Measurements from ENCODE around the gene BCL2. TPM values are rescaled to one million over a fixed set of nuclear protein-coding genes. Genes with fewer than 3 reads are reported as not detected.
A peak's percentile ranks its signal among the peaks of the same experiment; 100 is the strongest.

BCL2 gene
- total and polyA plus RNA-seq, 7 donors: 1.1 to 27.0 (median 8.9) TPM

GRCh38 chr18:63348508-63349136 lies 29.1 kb upstream of the BCL2 start:
- intact Hi-C loops (cut with DNase I): no loop called here
- WGBS, 3 donors: 94 to 96% (median 95%) methylated on average over 7 of the region's 7 CpGs
- no peaks in the 10 kb centered on the region for H3K9me3 ChIP-seq
- no peak overlapping the region for H3K4me3 ChIP-seq
- H3K27ac ChIP-seq: no peak overlapping the region
- no peak for TF ChIP-seq CTCF (IDR thresholded peaks at IDR 0.05)
- no peak for ATAC-seq
- peaks cover 6 to 84% of the 10 kb centered on the region in 2 donors for H3K36me3 ChIP-seq (ENCODE audit: insufficient read depth in 1 of 2, low read depth in 1 of 2)
- peaks cover 23% of the 10 kb centered on the region for H3K4me1 ChIP-seq
- DNase-seq: no peak
- no peaks in the 10 kb centered on the region for H3K27me3 ChIP-seq (ENCODE audit: insufficient read depth in 3 of 3, low read length in 2 of 3)

GRCh38 chr18:63346480-63347183 lies 27.1 kb upstream of the BCL2 start:
- WGBS, 3 donors: 72 to 85% (median 75%) methylated on average over 7 of the region's 7 CpGs
- intact Hi-C loops (cut with DNase I): no loop called here
- H3K4me3 ChIP-seq: no peak overlapping the region

GRCh38 chr18:63346031-63346430 lies 26.5 kb upstream of the BCL2 start:
- peaks cover 23% of the 10 kb centered on the region for H3K4me1 ChIP-seq
- peak overlapping the region; percentile 62 for H3K27ac ChIP-seq
- WGBS, 3 donors: 21 to 27% (median 23%) methylated on average over 7 of the region's 7 CpGs
- no peaks in the 10 kb centered on the region for H3K27me3 ChIP-seq (ENCODE audit: insufficient read depth in 3 of 3, low read length in 2 of 3)
- no peaks in the 10 kb centered on the region for H3K9me3 ChIP-seq
- no peak for TF ChIP-seq CTCF (IDR thresholded peaks at IDR 0.05)
- ATAC-seq (peak; percentile 73 to 90 (median 82)), DNase-seq (peak in 1 of 2 donors; percentile 64)
- H3K36me3 ChIP-seq (ENCODE audit: insufficient read depth in 1 of 2, low read depth in 1 of 2): peaks cover 2 to 84% of the 10 kb centered on the region in 2 donors
- H3K4me3 ChIP-seq: no peak overlapping the region
- intact Hi-C loops (cut with DNase I): no loop called here

More at GRCh38 chr18:63346480-63347183, 27.1 kb upstream of the BCL2 start:
- peak overlapping the region; percentile 62 for H3K27ac ChIP-seq
- H3K9me3 ChIP-seq: no peaks in the 10 kb centered on the region
- no peak for TF ChIP-seq CTCF (IDR thresholded peaks at IDR 0.05)
- DNase-seq: no peak
- peaks cover 23% of the 10 kb centered on the region for H3K4me1 ChIP-seq
- H3K27me3 ChIP-seq (ENCODE audit: insufficient read depth in 3 of 3, low read length in 2 of 3): no peaks in the 10 kb centered on the region
- ATAC-seq: peak in 3 of 4 donors; percentile 21 to 40 (median 35)
- peaks cover 2 to 84% of the 10 kb centered on the region in 2 donors for H3K36me3 ChIP-seq (ENCODE audit: insufficient read depth in 1 of 2, low read depth in 1 of 2)

- peaks cover 4 to 83% of the 10 kb centered on the region in 2 donors for H3K36me3 ChIP-seq (ENCODE audit: insufficient read depth in 1 of 2, low read depth in 1 of 2)
These were observed 25.3 kb upstream of the BCL2 start for GRCh38 chr18:63344918-63345317.

More at GRCh38 chr18:63344918-63345317, 25.3 kb upstream of the BCL2 start:
- no peaks in the 10 kb centered on the region for H3K27me3 ChIP-seq (ENCODE audit: insufficient read depth in 3 of 3, low read length in 2 of 3)
- intact Hi-C loops (cut with DNase I): loop anchor here in 1 of 2 donors (5.0 kb wide), 1 partner anchor 92 kb away; no protein-coding TSS in a partner anchor
- H3K27ac ChIP-seq: no peak overlapping the region
- DNase-seq (no peak), ATAC-seq (no peak)
- no peak for TF ChIP-seq CTCF (IDR thresholded peaks at IDR 0.05)
- H3K4me1 ChIP-seq: peaks cover 23% of the 10 kb centered on the region
- 76 to 82% (median 81%) methylated on average over 2 of the region's 2 CpGs for WGBS, 3 donors
- no peaks in the 10 kb centered on the region for H3K9me3 ChIP-seq
- H3K4me3 ChIP-seq: no peak overlapping the region
